Activated CD8-positive, alpha-beta memory T cell treated with anti-CD3 and anti-CD28 coated beads for 1 hour (primary cell): ENCODE results near the gene PACRG.

Experiments used
- DNase-seq, 2 donors: peaks; one replicate each; pipeline ENCODE4 v3.0.0-alpha.2; 2020; ENCODE audit warnings: low read depth in 1 of 2; ENCODE audit errors: extremely low read depth in 1 of 2

Gene PACRG

DNA sequence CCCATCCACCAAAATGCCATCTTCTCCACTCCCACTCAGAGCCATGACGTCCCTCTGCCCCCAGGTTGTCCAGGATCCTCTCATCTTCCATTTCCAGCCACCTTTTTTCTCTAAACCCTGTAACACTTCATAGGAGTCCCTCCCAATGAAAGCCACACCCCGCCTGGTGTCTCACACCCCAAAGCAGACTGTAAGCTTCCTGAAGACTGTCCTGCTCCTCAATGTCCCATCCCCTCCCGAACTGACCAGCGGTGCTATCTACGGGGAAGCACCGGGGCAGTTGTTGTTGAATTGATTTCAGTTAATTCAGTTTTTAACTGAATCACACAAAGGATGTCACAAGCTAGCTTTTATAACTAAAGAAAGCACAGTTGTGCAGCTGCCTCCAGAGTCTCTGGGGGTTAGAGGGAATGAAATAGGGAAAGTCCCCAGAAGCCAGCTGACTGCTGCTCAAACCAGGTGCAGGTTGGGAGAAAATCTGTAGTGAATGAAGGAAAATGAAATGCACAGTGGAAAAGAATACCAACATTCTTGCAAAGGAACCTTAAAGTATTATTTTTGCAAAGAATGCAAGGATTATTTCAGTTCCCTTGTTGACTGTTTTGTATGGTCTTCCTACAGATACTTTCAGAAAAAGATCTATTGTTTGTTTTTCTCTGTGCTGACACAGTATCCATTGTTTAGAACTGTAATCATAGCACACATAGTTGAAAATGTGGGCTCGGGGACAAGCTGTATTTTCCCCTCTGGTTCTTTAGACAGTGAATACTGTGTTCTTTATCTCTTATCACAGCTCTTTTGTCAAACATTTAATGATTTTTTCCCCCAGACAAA, 464.1 kb downstream of the PACRG start:
- DNase-seq: no peak

DNA sequence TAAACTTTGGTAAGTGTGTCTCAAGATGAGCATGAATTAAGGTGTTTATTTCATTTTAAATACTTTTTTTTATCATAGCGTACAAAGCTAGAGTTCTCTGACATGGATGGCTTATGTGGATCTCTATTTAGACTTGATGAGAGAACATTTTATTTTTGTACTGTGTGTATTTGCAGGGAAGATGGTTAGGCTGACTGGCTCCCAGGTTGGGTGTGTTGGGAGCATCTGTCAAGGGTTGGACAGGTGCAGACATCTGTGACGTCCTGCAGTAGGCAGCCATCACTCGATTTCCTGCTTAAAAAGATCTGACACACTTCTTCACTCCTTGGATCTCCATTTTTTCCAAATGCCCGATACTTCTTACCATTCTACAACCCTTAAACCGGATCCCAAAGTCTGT, 464.8 kb downstream of the PACRG start:
- no peak for DNase-seq

DNA sequence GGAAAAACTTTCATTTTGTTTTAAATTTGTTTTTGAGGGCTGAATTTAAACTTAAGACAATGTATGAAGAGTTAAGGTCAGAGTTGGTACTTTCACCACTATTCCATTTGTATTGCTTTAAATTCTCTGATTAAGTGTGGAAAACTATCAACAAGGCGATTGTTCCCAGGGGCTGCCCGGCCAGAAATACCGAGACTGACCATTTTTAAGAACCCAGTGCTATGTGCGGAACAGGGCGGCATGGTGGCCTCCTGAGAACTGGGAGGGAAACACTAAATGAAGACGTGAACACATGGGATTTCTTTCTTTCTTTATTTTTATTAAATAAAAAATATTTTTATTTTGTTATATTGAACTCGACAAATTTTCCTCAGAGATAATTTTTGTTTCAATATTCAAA, 465.6 kb downstream of the PACRG start:
- DNase-seq: no peak

DNA sequence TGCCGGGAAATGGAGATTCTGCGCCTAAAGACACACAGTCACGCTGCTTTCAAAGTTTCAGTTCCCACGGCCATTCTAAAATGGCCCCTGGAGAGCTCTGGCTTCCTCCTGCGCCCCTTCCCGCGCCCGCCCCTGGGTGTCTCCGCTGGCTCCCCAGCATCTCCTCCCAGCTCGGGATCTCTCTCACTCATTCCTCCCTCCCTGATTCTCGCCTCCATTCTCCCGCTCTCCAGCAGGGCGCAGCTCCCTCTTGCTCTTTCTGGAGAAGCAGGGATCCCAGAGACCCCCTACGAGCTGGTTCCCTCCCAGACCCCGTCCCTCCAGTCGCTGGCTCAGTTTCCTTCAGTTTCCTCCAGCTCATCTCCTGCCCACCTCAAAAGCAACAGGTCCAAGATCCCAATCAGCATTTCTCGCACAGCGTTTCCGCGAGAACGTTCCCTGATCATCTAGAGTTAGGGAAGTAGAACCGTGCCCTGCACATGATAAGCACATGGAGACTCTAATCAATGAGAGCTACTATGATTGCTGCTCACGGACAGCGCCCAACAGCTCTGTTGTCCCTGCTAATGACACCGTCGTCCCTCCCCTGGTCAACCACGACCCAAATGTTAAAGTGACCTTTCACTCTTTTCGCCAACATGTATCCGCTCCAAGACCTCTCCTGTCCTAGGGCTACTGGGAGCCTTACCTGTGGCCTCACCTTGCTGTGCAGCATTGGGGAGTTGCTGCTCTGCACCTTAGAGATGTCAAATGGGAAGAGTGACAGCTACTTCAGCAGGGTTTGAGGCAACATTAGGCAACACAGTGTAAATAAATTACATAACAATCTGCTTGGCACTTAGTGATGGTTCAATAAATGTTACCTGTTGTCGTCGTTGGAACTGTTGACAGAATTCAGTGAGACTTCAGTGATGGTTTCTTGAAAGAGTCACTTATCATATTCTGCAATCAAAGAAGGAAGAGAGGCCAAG, 468.2 kb downstream of the PACRG start:
- no peak for DNase-seq

DNA sequence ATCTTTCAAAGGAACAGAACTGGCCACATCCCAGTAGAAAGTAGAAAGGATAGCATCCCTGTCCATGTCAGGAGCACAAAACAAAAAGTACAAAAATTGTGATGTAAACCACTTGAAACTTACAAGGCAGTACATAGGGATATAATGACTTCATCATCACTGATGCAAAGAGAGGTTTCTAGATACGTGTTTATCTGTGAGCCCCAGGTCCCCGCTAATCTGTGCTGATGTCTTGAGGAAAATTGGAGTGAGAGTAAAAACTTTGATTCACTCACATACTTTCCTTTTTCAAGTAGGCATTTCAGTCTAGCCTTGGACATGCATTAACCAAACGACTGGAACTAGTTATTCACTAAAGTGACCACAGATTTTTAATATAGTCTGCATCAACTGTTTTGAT, 470.1 kb downstream of the PACRG start:
- DNase-seq: no peak

DNA sequence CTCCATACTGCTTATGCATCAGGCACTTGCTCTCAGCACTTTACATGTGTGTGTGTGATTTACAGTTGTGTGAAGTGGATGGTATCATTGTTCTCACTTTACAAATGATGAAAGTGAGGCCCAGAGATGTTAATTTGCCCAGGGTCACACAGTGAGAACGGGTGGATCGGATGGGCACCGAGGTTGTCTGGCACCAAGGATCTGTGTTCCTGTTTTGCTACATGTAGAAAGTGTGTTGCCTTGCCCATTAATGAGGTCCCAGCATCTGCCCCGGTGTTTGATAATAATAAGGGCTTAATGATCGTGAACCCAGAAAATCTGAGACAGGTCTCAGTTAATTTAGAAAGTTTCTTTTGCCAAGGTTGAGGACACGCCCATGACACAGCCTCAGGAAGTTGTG, 470.6 kb downstream of the PACRG start:
- DNase-seq: no peak

DNA sequence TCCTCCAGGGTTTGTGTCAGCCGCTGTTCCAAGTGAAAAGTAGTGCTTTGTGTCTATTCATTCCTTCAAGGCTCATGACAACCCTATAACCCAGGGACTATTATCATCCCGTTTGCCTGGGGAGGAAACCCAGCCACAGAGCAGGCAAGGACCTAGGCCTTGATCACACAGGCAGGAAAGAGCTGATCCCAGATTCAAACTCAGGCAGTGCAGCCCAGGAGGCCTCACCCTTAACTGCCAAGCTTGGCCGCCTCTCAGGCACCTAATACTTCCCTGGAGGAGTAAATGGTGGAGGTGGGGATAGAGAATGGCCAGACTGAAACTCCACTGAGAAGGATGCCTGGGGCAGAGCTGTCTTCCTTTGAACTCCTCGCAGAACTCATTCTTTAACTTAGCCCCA, 471.6 kb downstream of the PACRG start:
- no peak for DNase-seq

DNA sequence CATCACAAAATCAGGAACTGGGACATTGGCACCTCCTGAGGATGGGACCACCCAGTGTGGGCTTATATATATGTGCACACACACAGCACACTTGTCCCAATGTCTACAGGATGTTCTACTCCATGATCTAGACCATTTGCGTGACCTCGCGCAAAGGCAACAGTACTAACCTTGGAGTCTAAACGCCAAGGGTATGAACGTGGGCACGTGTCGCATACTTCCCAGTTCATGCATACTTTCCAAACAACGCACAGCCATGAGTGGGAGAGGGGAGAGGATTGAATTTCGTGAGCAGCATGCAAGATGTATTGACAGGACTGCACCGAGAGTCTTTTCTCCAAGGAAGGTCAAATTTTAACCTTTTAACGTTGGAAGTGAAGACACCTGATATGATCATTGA, 472.5 kb downstream of the PACRG start:
- DNase-seq: no peak

DNA sequence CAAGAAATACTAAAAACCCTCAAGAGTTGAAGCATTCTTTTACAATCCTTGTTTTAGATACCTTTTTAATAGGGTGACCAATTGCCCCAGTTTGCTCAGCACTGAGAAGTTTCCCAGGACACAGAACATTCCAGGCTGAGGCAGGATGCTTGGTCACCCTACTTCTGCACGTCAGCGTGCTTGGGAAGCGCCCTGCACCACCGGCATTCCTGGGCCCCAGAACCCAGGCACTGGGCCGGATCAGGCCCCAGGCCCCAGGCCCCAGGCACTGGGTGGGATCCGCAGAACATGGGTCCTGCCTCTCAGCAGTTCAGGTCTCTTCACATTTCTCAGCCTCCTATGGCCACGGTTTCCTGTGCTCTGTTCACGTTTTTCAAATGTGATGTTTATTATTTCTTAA, 472.9 kb downstream of the PACRG start:
- DNase-seq: no peak

DNA sequence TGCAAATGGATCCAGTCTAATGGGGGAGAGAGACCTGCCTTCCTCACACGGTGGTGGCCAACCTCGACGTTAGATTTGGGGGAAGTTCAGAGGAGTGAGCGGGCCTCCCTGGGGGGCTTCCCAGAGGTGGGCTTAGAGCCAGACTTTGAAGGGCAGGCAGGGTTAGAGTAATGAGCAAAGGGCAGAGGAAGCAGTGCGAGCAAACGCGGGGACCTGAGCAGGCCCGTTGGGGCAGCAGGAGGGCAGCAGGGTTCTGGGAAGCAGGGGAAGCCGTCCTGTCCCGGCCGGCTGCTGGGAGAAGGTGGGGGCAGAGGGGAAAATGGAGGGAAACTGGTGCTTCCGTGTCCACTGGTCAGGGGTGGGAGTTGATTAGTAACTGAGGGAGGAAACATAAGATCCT, 474.1 kb downstream of the PACRG start:
- no peak for DNase-seq

DNA sequence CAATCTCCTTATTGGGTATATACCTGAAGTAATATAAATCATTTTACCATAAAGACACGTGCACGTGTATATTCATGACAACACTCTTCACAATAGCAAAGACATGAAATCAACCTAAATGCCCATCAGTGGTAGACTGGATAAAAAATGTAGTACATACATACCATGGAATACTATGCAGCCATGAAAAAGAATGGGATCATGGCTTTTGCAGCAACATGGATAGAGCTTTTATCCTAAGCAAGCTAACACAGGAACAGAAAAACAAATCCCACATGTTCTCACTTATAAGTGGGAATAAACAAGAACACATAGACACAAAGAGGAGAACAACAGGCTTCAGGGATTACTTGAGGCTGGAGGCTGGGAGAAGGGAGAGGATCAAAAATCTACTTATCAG, 478.4 kb downstream of the PACRG start:
- no peak for DNase-seq

DNA sequence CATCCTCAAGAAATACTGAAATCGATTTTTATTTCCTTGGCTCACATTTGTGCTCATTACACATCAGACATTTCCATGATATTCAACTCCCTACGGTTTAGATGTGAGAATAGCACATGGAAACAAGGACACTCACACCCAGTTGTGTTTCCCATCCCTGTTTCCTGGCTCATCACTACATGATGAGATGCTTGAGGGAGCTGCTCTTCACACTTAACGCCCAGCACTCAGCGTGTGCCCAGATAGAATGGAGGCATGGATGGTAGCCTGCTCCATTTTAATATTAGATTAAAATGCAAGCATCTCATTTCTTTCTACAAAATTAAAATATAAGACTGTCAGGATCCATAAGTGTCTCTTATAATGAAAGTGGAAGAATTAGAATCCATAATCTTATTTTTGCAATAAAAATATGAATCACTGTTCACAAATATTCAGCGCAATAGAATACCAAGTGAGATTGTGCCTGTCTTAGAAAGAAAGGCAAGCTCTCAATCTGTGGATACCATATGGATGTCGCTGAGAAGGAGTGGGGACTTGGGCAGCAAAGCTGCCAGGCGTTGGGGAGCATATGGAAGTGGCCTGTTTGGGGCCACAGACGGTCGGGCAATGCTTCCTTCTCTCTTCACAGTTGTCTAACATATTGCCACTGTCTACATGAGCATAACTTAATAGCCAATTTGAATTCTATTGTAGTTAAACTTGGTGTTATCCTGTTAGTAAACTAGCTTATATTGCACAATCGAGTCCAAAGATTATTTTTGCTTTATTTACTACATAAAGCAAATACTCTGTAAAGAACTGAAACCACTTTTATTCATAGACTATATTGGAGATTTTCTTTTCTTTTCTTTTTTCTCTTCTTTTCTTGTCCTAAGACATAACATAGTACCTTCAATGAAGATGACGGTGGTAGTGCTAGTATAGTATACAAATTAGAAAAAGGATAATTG, 479.9 kb downstream of the PACRG start:
- DNase-seq: no peak

DNA sequence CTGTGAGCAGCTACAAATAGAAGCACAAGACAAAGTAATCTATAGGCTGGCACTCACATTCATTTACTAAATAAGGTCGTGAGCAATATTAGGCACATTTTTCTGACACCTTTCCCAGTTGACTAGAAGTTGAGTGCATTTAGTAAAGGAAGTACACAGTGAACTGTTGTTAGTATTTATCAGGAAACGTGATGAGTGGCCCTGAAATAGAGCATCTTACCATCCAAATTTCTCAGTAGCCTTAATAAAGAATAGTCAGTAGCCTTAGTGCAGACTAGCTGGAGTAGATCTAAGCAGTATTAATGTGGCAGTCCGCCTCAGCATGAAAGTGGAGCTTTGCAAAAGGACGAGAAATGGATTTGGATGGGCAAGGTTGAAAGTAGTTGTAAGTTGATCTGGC, 481.2 kb downstream of the PACRG start:
- DNase-seq: no peak

DNA sequence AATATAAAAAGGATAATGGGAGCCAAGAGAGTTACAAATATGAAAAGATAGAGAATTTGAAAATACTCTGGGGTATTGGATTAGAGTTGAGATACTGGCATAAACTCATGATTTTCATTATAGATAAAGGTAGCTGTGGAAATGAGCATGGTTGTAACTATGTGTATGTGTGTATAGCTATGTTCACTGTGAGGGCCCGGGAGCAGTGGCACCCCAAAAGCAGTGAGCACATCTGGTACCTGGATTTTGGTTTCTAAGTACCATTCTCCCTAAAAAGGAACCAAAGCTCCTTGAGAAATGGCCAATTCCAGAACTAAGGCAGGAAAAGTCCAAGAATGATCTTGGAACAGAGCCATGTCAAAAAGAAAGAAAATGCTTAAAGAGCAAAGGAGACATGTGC, 484.3 kb downstream of the PACRG start:
- DNase-seq: no peak

DNA sequence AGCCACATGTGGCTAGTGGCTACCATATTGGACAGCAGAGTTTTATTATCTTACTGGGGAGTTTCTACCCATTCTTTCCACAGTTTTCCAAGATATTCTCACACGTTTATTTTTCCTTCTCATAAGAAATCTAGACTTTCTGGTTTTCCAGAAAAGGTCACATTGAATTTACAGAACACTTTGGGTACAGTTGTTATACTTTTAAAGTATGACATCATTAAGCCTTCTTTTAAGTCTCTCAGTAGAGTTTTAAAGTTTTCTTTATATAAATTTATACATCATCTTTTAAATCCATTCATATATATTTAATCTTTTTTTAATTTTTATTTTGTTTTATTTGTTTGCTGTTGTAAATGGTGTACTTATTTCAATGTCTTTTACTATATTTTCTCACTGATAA, 486.5 kb downstream of the PACRG start:
- no peak for DNase-seq

DNA sequence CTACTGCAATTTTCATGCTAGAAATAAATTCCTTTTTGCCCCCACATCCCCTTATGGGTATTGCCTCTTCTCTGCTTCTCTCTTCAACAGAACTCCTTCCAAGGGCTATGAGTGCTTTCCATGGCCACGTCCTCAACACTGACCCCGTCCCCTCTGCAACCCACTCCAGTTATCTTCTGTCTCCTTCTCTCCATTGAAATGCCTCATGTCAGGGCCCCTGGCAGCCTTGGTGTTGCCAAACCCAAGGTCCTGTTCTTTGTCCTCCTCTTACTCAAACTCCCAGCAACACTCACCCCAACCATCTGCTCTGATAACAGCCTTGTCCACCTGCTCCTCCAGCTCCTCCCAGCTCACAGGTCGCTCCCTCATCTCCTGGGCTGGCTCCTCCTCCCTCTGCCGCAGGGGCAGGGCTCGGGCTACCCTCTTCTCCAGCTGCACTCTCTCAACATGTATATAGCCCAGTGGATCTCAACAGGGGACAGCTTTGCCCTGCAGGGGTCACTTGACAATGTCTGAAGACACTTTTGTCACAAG, 490.7 kb downstream of the PACRG start:
- no peak for DNase-seq

DNA sequence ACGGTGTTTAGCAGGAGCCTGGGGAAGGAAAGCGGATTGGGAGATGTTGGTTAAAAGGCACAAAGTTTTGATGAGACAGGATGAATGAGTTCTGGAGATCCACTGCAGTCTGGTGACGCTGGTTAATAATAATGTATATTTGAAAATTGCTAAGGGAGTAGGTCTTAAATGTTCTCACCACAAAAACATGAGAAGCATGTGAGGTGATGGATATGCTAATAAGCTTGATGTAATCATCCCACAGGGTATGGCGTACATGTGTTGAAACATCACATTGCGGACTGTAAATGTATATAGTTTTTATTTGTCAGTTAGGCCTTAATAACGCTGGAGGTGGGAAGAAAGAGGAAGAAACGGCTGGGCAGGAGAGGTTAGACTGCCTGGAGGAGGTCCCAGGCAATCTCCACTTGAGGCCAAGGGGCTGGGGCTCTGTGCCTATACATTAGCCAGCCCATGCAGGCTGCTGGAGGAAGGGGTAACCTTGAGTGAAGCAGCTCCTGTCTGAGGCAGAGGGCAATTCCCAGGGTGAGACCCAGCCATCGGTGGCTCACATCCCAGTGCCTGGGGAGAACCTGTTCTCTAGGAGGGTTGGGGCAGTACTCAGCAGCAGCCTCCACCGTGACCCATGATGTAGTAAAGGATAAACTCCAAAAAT, 498.5 kb downstream of the PACRG start:
- DNase-seq: no peak

DNA sequence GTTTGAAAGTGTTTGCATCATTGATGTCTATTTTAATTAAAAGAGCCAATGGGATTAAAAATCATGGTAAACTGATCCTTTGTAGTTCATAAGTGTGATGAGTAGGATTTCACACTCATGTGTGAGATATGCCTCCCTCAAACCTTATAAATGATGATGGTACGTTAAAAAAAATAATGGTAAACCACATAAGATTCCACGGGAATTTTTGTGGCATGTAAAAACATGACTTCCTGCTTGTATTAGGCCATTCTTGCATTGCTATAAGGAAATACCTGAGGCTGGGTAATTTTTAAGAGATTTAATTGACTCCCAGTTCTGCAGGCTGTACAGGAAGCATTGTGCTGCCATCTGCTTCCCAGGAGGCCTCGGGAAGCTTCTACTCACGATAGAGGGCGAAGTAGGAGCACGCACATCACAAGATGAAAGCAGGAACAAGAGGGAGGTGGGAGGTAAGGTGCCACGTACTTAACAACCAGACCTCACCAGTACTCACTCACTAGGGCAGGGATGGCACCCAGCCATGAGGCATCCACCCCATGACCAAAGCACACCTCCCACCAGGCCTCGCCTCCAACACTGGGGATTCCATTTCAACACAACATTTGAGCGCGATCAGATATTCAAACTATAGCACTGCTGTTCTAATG, 499.2 kb downstream of the PACRG start:
- no peak for DNase-seq

DNA sequence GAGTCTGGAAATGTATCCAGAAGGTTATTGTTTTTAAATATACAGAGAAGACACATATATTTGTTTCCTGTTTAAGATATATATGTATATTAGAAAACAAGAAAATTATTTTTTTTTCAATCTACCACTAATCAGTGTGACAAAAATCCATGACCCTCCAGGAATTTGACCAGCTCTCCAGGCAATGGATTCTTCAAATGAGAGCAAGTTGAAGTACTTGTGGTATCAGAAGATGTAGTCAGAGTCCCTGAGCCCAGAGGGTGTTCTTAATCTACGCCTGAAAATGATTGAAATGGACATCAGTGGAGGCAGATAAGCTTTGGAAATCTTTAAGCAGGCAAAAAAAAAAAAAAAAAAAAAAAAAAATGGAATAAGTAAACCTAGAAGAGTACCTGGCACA, 500.3 kb downstream of the PACRG start:
- DNase-seq: no peak

DNA sequence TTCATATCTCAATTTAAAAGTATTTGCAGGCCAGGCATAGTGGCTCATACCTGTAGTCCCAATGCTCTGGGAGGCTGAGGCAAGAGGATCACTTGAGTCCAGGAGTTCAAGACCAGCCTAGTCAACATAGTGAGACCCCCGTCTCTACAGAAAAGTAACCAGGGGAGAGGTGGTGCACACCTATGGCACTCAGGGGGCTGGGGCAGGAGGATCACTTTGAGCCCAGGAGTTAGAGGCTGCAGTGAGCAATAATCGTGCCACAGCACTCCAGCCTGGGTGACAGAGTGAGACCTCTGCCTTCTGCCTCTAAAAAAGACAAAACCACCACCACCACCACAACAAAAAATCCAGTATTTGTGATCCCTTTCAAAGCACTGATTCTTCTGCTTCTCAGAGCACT, 501.3 kb downstream of the PACRG start:
- DNase-seq: no peak
